ENCODE measurements around the gene TPRG1.

DNA sequence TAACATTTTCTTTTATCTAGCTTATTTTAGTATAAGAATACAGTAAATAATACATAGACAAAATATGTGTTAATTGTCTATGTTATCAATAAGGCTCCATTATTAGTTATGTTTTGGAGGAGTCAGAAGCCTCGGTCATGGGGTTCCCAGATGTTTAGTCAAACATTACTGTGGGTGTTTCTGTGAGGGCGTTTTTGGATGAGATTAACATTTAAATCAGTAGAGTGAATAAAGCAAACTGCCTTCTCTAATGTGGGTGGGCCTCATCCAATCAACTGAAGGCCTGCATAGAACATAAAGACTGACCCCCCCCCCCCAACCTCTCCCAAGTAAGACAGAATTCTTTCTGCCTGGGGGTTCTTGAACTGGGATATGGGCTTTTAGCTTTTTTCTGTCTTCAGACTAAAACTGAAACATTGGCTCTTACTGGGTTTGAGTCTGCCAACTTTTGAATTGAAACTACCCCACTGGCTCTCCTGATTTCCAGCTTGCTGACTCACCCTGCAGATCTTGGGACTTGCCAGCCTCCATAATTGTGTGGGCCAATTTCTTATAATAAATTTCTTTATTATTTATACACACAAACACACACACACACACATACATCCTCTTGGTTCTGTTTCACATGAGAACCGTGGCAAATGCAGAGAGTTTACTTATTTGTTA lies 192.0 kb downstream of the TPRG1 start:
- TF ChIP-seq POLR2A (IDR thresholded peaks at IDR 0.05; ENCODE audit: low read depth, low read length) (no peak), POLR2AphosphoS5 (IDR thresholded peaks at IDR 0.05; ENCODE audit: low read depth, low read length) (no peak)
